ENCODE results near the gene RAD18.

GRCh38 chr3:8931342-8931741, 31.9 kb downstream of the RAD18 start:
- TF ChIP-seq POLR2A (IDR thresholded peaks at IDR 0.05) (no peak), CTCF (IDR thresholded peaks at IDR 0.05) (no peak)
